ENCODE data around the gene RAP1GAP2.
A peak's percentile ranks its signal among the peaks of the same experiment; 100 is the strongest.

The RAP1GAP2 gene

DNA sequence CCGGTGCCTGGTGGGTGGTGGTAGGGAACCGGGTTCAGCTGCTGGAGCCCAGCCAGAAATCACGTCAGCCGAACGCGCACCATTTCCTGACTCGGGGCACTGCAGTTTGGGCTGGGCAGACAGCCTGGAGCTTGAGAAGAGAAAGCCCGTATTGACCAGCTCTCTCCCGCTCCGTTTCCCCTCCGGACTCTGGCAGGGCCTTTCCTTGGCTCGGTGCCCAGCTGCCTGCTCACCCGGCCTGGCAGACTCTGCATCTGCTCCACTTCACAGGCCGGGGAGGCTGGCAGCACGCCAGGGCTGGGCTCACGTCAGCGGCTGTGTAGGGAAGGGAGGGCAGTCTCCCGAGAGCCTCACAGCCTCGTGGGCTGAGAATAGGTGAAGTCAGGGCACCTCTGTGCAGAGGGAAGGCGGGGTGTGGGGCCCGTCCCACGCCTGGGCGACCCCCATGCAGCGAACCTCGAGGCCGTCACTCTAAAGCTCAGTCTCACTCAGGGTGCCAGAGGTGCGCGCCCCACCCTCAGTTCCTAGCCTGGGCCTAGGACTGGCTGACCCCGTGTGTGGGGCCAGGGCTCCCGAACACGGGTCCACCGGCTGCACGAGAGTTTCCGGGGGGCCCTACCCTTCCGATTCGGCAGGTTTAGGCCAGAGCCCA, 208.0 kb downstream of the RAP1GAP2 start:
- peak; percentile 59 to 83 for DNase-seq

- DNase-seq: no peak
These were observed 208.7 kb downstream of the RAP1GAP2 start for GRCh38 chr17:3004925-3005324.

- no peak for DNase-seq
These were observed 209.5 kb downstream of the RAP1GAP2 start for GRCh38 chr17:3005696-3006095.

DNA sequence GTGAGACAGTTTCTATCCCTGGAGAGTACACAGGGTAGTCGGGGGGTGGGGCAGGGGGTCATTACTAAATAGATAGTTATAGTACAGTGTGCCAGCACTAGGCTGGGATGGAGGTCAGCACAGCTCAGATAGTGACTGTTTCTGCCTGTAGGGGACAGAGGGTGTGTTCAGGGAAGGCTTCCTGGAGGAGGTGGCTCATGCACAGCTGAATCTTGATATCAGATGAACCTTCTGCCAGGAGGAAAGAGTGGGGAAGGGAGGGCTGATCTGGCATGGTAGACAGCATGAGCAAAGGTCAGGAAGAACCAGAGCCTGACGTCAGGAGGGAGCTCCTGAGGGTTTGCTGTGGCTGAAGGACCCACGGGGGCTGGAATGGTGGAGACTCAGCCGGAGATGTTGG, 210.6 kb downstream of the RAP1GAP2 start:
- DNase-seq: no peak

- DNase-seq: no peak
These were observed 211.4 kb downstream of the RAP1GAP2 start for GRCh38 chr17:3007651-3008121.

DNA sequence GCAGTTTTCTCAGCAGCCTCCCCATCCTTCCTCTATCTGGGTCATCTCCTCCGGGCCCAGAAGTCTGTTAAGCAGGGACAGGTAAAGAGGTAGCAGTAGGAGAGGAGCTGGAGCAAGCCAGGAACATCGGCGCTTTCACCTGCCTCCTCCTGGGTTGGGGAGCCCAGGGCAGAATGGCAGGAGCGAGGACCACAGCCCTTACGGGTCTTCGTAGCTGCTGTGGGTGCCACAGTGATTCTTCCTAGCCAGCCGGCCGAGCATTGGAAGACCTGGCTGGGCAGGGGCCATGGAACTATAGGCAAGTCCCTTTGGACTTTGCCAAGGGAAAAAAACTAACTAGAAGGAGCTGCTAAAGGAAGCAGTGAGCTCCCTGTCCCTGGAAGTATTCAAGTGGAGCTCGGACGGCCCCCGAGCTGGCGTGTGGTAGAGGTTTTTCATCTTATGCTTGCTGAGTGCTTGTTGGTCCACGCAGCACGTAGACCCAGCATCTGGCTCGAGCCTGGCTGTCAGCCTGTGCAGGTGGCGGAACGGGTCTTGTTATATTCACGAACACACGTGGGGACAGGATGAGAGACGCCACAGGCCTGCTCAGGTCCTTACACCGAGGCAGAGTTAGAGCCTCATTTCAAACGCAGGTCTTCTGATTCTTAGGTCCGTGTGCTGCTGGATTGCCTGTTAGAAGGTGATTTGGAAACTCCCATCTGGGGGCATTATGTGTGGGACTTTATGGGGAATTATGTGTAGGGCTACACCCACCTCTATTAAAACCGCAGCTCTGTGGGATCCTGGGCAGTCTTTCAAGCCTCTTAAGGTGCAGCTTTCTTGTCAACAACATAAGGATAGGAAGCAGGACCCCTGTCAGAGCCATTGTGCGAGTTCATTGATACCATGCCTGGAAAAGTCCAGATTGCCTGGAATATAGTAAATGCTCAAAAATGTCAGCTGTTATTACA, 212.4 kb downstream of the RAP1GAP2 start:
- no peak for DNase-seq

DNA sequence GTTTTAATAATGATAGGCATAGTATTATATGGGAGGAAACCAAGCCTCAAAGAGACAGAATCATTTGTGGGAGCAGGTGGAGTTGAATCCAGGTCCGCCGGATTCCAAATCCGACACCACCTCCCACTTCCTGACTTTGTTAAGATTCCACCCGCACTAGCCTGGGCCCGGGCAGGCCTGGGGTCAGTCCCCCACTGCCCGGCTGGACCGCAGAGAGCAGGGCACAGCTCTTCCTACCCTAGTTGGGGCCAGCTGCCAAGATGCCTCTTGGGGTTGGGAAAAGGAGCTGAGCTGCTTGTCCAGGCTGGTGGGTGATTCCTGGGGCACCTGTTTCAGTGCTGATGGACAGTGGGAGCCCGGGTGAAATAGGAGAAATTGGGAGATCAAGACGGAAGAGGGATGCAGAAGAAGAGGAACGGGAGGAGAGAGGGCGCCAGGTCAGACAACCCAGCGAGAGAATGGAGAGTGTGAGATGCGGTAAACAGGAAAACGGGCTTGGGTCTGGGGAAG, 213.2 kb downstream of the RAP1GAP2 start:
- no peak for DNase-seq

- DNase-seq: no peak
These were observed 215.7 kb downstream of the RAP1GAP2 start for GRCh38 chr17:3011891-3012290.

DNA sequence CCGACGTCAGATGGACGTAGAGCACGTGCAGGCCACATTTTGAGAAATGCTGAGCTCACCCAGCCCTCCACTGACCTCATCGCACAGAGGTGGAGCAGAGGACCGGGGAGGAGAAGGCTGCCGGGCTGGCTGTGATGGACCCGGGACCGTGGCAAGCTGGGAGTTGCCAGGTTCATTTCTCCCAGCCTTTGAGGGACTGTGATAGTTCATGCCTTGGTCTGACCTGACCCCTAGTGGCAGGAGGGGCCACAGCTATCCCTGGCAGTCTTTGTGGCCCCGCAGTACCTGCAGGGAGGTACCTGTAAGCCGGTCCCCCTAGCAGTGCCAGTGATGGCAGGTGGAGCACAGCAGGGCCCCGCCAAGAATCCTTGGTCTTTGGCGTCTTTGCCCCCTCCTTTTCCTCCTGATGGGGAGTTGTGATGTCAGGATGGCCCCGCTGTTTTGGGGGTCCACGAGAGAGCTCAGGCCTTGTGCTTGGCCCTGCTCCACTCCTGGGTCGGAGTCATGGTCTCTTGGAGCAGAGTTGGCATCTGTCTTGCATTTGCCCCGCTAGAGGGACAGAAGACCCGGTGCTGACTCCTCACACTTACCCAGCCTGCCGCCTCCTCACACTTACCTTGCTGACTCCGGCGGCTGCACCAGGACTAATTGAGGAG, 216.8 kb downstream of the RAP1GAP2 start:
- DNase-seq: peak in 1 of 2 donors; percentile 5

GRCh38 chr17:3015890-3016289, 219.7 kb downstream of the RAP1GAP2 start:
- no peak for DNase-seq

DNA sequence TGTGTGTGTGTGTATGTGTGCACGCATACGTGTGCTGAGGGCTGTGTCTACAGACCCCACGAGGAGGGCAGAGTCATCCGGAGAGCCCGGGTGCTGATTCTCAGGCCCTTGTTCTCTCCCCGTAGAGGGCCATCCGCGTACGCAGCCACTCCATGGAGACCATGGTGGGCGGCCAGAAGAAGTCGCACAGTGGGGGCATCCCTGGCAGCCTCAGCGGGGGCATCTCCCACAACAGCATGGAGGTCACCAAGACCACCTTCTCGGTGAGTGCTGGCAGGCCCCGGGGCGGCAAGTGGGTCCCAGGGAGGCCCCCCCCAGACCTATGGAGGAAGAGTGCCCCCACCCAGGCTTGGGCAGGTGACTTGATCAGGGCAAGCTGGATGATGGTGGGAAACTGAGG, 221.7 kb downstream of the RAP1GAP2 start:
- no peak for DNase-seq

DNA sequence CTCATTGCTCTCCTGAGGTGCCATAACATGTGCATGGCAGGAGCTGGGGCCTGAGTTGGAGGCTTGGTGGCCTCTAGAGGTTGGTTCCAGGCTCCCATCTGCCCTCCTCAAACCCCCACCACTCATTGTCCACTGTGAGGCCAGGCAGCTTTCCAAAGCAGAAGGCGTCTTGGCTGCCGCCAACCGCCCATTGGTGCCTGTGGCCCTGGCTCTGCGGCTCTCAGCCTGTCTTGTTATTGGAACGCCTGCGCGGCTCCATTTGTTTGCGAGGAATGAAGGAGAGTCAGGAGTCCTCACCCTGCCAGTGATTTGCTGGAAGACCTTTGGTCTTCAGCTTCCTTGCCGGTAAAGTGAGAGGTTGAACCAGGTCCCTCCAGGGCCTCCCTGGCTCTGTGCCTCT, 223.5 kb downstream of the RAP1GAP2 start:
- no peak for DNase-seq

DNA sequence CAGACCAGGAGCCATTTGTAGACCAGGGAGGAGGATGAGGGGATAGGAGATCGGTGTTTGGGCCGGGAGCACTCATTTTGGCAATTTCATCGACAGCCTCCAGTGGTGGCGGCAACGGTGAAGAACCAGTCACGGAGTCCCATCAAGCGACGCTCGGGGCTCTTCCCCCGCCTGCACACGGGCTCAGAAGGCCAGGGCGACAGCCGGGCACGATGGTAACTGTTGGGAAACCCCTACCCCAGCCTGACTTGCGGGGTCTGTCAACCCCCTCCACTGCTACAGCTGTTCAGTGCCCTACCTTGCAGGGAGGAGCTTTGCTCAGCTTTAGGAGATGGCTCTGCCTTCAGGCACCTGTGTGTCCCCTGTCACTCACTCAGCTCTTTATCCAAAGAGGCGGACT, 224.1 kb downstream of the RAP1GAP2 start:
- no peak for DNase-seq

GRCh38 chr17:3022197-3022596, 226.0 kb downstream of the RAP1GAP2 start:
- no peak for DNase-seq

- no peak for DNase-seq
These were observed 228.1 kb downstream of the RAP1GAP2 start for GRCh38 chr17:3024346-3024745.

GRCh38 chr17:3025421-3026124, 229.3 kb downstream of the RAP1GAP2 start:
- DNase-seq: no peak

DNA sequence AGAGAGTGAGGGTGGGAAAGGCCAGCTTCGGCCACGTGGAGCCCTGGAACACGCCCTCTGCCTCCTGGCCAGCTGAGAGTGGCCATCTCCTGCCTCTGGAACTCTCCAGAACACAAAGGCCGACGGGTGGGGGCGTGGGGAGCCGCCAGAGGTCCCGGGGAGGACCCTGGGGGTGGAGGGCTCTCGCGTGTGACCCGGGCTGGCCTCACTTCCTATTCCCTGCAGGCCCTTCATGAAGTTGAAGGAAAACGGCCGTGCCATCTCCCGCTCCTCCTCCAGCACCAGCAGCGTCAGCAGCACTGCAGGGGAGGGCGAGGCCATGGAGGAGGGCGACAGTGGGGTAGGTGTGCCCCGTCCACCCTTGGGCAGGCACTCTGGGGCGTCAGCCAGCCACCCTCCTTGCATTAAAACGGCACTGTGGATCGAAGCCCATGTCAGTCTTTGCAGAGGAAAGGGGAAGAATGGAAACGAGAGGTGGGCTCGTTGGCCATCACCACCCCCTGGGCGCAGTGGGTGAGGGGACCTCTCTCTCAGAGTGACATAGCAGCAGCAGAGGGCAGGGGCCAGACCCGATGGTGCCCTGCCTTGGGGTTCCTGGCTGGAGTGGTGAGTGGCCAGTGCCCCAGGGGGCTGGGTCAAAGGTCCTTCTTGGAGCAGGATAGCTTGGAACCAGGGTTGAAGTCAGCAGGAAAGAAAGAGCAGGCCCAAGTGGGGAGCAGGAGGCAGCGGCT, 230.1 kb downstream of the RAP1GAP2 start:
- DNase-seq: no peak

- DNase-seq: no peak
These were observed 230.9 kb downstream of the RAP1GAP2 start for GRCh38 chr17:3026856-3027751.

GRCh38 chr17:3027786-3028532, 231.7 kb downstream of the RAP1GAP2 start:
- no peak for DNase-seq
